WERI-Rb-1 (cell line): ENCODE results near the gene RHBDF2.
A peak's percentile ranks its signal among the peaks of the same experiment; 100 is the strongest.

ENCODE experiments used
- DNase-seq: peaks from one replicate; pipeline ENCODE4 v3.0.0-alpha.2; 2020
- H3K27ac ChIP-seq: fragments of 250-450 bp; sonication (Bioruptor Pico); 2 replicates; pipeline ENCODE4 v1.5.1; 2020; ENCODE audit warnings: mild to moderate bottlenecking, moderate library complexity
- H3K27me3 ChIP-seq: fragments of 250-450 bp; sonication (Bioruptor Pico); 2 replicates; pipeline ENCODE4 v1.5.1; 2021; ENCODE audit warnings: mild to moderate bottlenecking, low read depth, moderate library complexity; ENCODE audit not compliant: insufficient read depth, severe bottlenecking
- H3K36me3 ChIP-seq: fragments of 250-450 bp; sonication (Bioruptor Pico); 2 replicates; pipeline ENCODE4 v1.5.1; 2020; ENCODE audit warnings: mild to moderate bottlenecking, moderate library complexity
- H3K4me3 ChIP-seq: 2 replicates; pipeline ENCODE4 v1.5.1; 2011; ENCODE audit warnings: low read depth, mild to moderate bottlenecking, control low read depth, low read length
- H3K9me3 ChIP-seq: fragments of 250-450 bp; sonication (Bioruptor Pico); 2 replicates; pipeline ENCODE4 v1.5.1; 2021; ENCODE audit warnings: mild to moderate bottlenecking, moderate library complexity; ENCODE audit not compliant: severe bottlenecking
- TF ChIP-seq, protein P1 (sequence below): IDR thresholded peaks from 2 replicates; pipeline ENCODE4 v1.5.1; 2011; ENCODE audit warnings: low read depth, mild to moderate bottlenecking, control low read depth, inconsistent platforms, low read length

Gene RHBDF2

DNA sequence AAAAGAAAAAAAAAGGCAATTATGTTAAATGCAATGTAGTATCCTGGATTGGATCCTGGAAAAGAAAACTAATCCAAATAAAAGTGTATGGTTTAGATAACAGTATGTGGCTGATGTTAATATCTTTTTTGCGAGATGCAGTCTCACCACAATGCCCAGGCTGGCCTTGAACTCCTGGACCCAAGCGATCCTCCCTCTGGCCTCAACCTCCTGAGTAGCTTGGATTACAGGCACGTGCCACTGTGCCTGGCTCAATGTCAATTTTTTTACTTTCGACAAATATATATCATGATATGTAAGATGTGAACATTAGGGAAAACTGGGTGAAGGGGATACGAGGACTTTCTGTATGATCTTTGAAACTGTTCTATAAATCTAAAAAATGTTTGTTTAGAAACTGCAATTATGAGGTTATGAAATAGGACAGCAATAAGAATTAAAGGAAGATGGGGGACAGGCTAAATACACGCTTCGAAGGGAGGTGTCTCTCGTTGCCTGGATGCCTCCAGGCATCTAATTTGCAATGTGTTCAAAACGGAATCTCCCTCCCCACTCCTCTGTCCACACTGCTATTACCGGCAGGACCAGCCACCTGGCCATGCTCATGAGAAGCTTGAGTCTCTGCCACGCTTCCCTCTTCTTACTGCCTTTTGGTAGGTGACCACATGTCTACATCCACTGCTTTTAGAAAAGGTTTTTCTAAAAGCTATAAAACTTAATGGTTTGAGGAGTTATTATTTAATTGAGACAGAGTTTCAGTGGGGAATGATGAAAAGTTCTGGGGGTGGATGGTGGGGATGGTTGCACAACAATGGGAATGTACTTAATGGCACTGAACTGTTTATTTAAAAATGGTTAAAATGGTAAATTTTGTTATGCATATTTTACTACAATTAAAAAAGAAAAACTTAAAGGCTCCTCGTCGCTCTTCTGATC lies 63.5 kb downstream of the RHBDF2 start:
- TF ChIP-seq, protein P1, sequence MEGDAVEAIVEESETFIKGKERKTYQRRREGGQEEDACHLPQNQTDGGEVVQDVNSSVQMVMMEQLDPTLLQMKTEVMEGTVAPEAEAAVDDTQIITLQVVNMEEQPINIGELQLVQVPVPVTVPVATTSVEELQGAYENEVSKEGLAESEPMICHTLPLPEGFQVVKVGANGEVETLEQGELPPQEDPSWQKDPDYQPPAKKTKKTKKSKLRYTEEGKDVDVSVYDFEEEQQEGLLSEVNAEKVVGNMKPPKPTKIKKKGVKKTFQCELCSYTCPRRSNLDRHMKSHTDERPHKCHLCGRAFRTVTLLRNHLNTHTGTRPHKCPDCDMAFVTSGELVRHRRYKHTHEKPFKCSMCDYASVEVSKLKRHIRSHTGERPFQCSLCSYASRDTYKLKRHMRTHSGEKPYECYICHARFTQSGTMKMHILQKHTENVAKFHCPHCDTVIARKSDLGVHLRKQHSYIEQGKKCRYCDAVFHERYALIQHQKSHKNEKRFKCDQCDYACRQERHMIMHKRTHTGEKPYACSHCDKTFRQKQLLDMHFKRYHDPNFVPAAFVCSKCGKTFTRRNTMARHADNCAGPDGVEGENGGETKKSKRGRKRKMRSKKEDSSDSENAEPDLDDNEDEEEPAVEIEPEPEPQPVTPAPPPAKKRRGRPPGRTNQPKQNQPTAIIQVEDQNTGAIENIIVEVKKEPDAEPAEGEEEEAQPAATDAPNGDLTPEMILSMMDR, result no peak
- DNase-seq, result no peak
- Histone ChIP-seq H3K9me3 (no peaks in the 10 kb centered on the region), H3K27ac (no peak overlapping the region), H3K36me3 (peaks cover 11% of the 10 kb centered on the region), H3K4me3 (no peak overlapping the region), H3K27me3 (no peaks in the 10 kb centered on the region)

DNA sequence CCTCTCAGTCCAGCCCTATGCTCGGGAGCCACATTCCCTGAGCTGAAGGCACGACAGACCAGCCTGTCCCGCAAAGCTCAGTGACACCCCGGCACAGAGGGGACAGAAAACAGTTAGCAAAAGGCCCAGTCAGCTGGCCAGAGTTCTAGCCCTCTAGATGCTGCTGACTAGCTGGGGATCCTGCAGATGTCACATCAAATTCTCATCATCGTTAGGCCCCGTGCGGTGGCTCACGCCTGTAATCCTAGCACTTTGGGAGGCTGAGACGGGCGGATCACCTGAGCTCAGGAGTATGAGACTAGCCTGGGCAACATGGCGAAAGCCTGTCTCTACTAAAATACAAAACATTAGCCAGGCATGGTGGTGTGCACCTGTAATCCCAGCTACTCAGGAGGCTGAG lies 65.5 kb downstream of the RHBDF2 start:
- Histone ChIP-seq H3K27me3 (no peaks in the 10 kb centered on the region), H3K9me3 (no peaks in the 10 kb centered on the region), H3K36me3 (peaks cover 11% of the 10 kb centered on the region), H3K27ac (no peak overlapping the region), H3K4me3 (no peak overlapping the region)
- DNase-seq, result no peak
- TF ChIP-seq, protein P1, result no peak

DNA sequence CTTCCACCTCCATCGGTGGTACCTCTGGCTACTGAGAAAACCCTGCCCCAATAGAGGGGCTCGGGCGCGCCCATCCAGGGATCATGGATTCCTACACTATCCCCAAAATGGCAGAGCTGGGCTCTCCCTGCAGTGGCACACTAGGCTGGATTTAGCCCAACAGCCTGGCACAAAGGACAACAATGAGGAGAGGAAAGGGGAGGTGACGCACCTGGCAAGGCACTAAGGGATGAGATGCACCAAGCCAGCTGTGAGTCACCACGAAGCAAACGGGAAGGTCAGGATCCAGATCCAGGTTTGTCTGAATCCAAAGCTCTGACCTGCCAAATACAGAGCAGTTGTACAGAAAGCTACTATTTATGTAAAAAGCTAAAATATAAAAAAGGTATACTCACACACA lies 66.4 kb downstream of the RHBDF2 start:
- Histone ChIP-seq H3K36me3 (peaks cover 12% of the 10 kb centered on the region), H3K9me3 (no peaks in the 10 kb centered on the region), H3K4me3 (no peak overlapping the region), H3K27me3 (no peaks in the 10 kb centered on the region), H3K27ac (no peak overlapping the region)
- DNase-seq, result no peak
- TF ChIP-seq, protein P1, result no peak

DNA sequence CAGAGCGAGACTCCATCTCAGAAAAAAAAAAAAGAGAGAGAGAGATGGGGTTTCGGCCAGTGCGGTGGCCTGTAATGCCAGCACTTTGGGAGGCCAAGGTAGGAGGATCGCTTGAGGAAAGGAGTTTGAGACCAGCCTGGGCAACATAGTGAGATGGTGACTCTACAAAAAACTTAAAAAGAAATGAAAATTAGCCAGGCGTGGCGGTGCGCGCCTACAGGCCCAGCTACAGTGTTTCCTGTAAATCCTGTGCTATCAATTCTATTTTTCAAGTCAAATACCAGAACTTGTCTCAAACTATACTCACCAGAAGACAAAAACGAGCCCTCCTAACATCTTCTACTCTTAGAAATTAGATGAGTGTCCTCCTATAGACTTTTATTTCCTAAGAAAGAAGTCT lies 67.5 kb downstream of the RHBDF2 start:
- DNase-seq, result no peak
- Histone ChIP-seq H3K27me3 (no peaks in the 10 kb centered on the region), H3K9me3 (no peaks in the 10 kb centered on the region), H3K27ac (no peak overlapping the region), H3K36me3 (peaks cover 10% of the 10 kb centered on the region), H3K4me3 (no peak overlapping the region)
- TF ChIP-seq, protein P1, result no peak

DNA sequence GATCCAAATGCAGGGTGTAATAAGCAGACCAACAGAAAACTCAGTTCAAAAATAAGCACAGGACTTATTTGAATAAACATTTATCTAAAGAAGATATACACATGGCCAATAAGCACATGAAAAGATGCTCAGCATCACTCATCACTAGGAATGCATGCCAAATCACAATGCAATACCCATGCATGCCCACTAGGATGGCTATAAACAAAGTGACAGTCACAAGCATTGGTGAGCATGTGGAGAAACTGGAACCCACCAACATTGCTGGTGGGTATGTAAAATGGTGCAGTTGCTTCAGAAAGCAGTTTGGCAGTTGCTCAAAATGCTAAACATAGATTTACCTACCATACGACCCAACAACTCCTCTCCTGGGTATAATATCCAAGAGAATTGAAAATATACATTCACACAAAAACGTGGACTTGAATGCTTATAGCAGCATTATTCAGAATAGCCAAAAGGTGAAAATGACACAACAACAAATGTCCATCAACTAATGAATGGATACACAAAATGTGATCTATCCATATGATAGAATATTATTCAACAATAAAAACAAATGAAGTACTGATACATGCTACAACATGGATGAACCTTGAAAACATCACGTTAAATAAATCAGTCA lies 68.4 kb downstream of the RHBDF2 start:
- no peak for DNase-seq
- H3K36me3 ChIP-seq, result peaks cover 8% of the 10 kb centered on the region
- TF ChIP-seq, protein P1, result peak; percentile 67
- no peaks in the 10 kb centered on the region for H3K9me3 ChIP-seq
- H3K27ac ChIP-seq, result no peak overlapping the region
- H3K4me3 ChIP-seq, result no peak overlapping the region
- no peaks in the 10 kb centered on the region for H3K27me3 ChIP-seq
